NCI-H2171 treated with DMSO at 0.1 percent for 48 hours (cell line): ENCODE results near the gene FAM83G.
"Not testable (repeated sequence)": the region's sequence is repeated elsewhere in the genome, so short reads cannot be mapped to it uniquely, and the experiment has no call there.

Experiments used
- DNase-seq: peaks from one replicate; lab custom pipeline; 2025; lab: John Stamatoyannopoulos, UW

FAM83G gene

GRCh38 chr17:19023209-19023999 lies 18.8 kb upstream of the FAM83G start:
- DNase-seq: no peak

DNA sequence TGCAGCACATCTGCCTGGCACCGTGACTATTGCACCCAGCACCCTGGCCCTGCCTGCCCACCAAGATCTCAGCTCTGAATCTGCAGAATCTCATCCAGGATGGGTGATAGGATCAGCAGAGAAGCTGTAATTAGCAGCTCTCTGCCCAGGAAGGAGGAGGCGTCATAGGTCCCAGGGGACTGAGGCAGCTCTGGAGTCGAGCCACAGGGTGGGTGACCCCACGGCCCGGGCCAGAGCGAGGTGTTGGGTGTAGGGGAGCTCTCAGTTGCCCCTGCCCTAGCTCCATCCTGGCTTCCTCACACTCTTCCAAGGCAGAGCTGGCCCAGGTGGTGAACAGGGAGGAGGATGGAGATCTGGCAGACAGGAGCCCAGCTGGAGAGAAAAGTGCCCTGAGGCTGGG lies 18.2 kb upstream of the FAM83G start:
- DNase-seq: no peak

DNA sequence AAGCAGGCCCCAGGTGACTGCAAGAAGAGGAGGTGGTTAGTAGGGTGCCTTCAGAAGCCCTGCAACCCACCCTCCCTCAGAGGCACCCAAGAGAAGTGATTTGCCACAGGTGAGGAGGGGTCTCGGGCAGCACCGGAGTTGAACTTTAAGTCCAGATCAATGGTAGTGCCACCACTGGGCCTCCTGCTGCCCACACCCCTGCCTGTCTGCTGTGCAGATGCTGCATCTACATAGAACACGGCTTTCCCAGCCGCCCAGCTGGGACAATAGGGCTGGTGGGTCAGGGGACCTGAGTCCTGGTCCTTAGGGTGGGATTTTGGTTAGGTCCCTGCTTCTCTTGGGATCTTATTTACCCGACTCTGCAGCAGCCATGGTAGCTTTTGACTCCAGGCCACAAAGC lies 17.6 kb upstream of the FAM83G start:
- no peak for DNase-seq

DNA sequence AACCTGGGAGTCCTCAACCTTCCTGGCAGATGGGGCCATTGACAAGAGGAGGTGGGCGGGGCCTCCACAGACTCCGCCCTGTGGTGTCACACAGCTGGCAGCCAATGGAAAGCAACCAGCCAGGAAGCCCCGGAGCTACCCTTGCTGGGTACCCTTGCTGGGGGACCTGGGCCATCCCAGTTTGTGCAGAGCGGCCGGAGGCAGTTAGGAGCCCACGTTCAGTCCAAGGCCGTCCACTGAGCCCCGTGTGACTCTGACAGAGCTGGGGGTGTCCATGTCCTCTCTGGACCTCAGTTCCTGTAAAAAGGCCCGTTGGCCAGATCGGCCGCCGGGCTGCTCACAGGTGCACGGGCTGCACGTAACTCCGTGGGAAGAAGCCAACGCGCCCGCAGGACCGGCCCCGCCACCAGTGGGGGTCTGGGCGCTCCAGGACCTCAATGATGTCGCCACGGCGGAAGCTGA lies 17.1 kb upstream of the FAM83G start:
- no peak for DNase-seq

- DNase-seq: not testable (repeated sequence)
Observed at GRCh38 chr17:19021011-19021621, 16.6 kb upstream of the FAM83G start.

DNA sequence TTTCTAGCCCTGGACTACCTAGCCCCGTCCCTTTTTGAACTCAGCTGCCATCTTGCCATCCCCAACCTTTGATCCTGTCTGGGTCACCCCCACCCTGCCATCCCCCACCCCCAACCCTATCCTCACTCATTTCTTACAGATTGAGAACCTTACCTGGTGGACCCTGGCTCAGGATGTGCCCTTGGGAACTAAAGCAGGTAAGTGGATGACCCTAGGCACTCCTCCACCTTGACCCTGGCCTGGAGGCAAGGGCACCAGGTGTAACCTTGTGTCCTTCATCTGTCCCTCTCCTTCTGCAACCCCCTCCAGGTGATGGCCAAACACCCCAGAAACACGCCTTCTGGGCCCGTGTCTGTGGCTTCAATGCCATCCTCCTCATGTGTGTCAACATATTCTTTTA lies 15.5 kb upstream of the FAM83G start:
- DNase-seq: no peak

- DNase-seq: peak; percentile 78
Observed at GRCh38 chr17:19019041-19019941, 14.7 kb upstream of the FAM83G start.

GRCh38 chr17:19018600-19018950 lies 14.0 kb upstream of the FAM83G start:
- no peak for DNase-seq

GRCh38 chr17:19017804-19018599 lies 13.4 kb upstream of the FAM83G start:
- DNase-seq: no peak

DNA sequence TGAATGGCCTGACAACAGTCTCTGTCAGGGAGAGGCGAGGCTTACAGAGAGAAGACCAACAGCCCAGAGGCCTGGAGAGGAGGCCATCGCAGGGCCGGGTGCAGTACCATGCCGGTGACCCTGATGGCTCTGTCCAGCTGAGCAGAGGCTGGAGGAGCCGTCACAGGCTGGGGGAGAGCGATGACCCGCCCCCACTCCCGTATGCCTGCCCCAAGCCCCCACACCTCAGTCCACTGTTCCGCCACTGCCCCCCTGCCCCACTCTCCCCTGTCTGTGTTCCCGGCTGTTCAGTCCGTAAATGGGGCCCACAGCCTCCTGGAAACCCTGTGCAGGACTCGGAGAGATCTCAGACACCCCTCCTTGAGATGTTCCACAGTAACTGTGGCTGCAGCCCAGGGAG lies 12.8 kb upstream of the FAM83G start:
- no peak for DNase-seq

DNA sequence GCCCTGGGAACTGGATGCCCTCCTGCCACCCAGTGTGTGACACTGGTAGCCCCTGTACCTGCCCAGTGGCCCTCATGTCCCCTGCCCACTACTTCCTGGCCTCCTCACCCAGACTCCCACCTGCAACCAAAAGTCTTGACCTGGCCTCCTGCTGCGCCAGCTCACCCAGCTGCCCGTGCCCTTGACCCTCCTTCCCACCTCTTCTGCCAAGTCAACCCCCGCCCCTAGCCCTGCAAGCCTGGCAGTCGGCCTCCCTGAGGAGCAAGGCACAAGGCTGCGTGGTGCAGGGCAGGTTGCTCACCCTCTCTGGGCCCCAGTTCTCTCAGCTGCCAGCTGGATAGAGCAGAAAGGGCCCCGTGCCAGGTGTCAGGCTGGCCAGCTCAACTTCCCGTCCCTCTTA lies 12.3 kb upstream of the FAM83G start:
- no peak for DNase-seq

- DNase-seq: no peak
Observed at GRCh38 chr17:19016297-19016696, 11.7 kb upstream of the FAM83G start.

DNA sequence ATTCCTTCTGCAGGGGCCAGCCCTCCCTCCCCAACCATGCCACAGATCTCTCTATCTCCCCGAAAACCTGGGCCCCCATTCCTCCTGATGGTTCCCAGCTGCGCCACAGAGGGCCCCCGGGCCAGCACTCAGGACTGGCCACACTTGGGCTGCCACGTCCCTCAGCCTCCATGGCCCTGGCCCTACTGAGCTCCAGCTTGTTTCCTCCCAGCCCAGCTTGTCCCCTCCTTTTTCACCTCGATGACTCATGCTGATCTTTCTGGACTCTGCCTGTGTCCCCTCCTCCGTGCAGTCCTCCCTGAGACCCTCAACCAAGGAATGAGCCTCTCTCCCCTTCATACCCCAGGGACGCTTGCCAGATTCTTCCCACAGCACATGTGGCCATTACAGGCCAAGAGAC lies 10.9 kb upstream of the FAM83G start:
- no peak for DNase-seq

DNA sequence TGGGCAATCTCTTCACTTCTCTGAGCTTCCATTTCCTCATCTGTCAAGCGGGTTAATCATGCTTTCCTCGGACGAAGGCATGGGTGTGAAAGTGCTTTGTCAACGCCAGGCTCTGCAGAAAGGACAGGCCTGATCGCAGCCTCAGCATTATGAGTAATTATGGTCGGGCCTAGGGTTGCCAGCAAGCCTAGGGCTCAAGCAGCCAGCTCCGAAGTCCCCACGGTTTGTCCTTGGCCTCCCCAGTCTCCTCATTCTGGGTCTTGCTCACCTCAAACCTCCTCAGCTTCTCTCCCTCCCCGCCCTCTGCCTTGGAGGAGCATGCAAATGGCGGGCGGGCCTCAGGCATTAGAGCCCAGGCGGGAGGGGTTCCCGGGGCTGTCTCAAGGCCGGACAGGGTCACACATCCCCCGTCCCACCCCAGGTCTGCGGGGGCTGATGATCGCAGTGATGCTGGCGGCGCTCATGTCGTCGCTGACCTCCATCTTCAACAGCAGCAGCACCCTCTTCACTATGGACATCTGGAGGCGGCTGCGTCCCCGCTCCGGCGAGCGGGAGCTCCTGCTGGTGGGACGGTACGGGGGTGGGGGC lies 10.2 kb upstream of the FAM83G start:
- DNase-seq: no peak

GRCh38 chr17:19013806-19014627 lies 9.5 kb upstream of the FAM83G start:
- DNase-seq: no peak

GRCh38 chr17:19013226-19013625 lies 8.7 kb upstream of the FAM83G start:
- DNase-seq: no peak

DNA sequence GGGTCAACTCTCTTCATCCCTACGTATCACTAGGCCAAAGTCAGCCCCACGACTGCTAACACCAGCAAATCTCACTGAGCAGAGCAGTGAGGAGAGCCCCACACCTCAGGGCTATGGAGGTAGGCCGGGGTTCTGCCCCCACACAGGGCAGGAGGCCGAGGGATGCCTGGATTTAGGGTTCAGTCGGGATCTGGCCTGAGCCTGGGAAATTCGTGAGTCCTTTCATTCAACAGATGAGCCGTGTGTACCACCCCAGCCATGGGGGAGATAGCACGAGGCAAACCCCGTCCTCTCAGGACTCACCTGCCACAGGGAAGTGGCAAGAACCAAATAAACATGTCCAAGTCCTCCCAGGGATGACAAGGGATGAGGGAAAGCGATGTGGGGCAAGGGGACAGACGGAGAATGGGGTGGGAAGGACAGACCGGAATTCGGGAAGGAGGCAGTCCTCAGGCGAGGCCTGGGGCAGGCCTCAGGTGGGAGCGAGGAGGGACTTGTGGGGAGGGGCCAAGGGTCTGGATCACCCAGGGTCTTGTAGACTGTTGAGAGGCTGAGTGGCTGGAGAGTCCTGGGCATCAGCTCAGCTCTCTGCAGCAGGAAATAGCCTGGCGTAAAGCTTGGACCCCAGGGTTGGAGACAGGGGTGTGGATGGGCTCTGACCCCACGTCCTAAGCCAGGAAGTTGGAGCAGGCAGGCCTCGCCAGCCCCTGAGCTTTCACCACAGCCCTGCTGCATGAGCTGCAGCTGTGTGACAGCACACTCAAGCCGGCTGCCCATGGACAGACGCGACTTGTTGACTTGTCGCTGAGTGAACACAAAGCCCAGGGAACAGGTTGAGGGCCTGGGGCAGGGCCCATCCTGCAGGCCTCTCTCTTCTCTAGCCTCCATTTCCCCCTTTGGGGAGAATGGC lies 7.9 kb upstream of the FAM83G start:
- no peak for DNase-seq

GRCh38 chr17:19011581-19011980 lies 7.0 kb upstream of the FAM83G start:
- no peak for DNase-seq

- no peak for DNase-seq
Observed at GRCh38 chr17:19010729-19011505, 6.4 kb upstream of the FAM83G start.
